22Rv1 (cell line): Measurements from ENCODE around the gene MBOAT2.

ENCODE experiments used
- ZFX ChIP-seq: fragments of 450-650 bp; IDR thresholded peaks from 2 replicates; pipeline ENCODE4 v1.6.1; 2017; ENCODE audit warnings: antibody characterized with exemption, borderline replicate concordance
- TF ChIP-seq, protein P1 (sequence below): fragments of 450-650 bp; IDR thresholded peaks from 2 replicates; pipeline ENCODE4 v1.5.1; 2017; ENCODE audit warnings: mild to moderate bottlenecking

GRCh38 chr2:9030841-9031240 is 27.4 kb upstream of the MBOAT2 start:
- TF ChIP-seq, protein P1, sequence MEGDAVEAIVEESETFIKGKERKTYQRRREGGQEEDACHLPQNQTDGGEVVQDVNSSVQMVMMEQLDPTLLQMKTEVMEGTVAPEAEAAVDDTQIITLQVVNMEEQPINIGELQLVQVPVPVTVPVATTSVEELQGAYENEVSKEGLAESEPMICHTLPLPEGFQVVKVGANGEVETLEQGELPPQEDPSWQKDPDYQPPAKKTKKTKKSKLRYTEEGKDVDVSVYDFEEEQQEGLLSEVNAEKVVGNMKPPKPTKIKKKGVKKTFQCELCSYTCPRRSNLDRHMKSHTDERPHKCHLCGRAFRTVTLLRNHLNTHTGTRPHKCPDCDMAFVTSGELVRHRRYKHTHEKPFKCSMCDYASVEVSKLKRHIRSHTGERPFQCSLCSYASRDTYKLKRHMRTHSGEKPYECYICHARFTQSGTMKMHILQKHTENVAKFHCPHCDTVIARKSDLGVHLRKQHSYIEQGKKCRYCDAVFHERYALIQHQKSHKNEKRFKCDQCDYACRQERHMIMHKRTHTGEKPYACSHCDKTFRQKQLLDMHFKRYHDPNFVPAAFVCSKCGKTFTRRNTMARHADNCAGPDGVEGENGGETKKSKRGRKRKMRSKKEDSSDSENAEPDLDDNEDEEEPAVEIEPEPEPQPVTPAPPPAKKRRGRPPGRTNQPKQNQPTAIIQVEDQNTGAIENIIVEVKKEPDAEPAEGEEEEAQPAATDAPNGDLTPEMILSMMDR = no peak
- TF ChIP-seq ZFX = no peak
